GM19328 (cell line): Measurements from ENCODE around the gene LMOD2.
A peak's percentile ranks its signal among the peaks of the same experiment; 100 is the strongest.
"Not testable (repeated sequence)": the region's sequence is repeated elsewhere in the genome, so short reads cannot be mapped to it uniquely, and the experiment has no call there.

Experiments
- ATAC-seq: cut with Tn5 transposase; IDR thresholded peaks from one replicate; pipeline ENCODE4 v1.9.1; 2021; ENCODE audit warnings: mild to moderate bottlenecking, moderate library complexity; ENCODE audit not compliant: unreplicated experiment

LMOD2 gene

DNA sequence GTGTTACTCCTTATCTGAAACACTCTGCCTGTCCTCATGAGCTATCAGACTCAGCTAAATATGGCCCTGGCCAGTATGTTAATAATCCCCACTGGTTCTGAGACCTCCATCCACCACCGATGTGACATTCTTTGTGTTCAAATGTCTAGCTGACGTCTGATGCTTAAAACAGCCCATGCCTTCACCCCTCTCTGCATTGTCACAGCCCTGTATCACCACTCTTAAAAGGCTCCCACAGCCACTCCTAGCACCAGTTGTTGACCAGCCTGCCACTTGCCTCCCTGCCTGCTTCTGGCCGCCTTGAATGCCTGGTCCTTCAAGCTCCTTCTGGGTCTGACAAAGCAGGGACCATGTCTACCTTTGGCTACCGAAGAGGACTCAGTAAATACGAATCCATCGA is at the start of gene LMOD2:
TSS of gene LMOD2 (plus strand) at position 253 of the 400 bp plus-strand sequence. CDS start at position 351, 98 bp downstream.
- no peak for ATAC-seq

GRCh38 chr7:123607423-123607975 is 48.2 kb upstream of the LMOD2 start:
- no peak for ATAC-seq

DNA sequence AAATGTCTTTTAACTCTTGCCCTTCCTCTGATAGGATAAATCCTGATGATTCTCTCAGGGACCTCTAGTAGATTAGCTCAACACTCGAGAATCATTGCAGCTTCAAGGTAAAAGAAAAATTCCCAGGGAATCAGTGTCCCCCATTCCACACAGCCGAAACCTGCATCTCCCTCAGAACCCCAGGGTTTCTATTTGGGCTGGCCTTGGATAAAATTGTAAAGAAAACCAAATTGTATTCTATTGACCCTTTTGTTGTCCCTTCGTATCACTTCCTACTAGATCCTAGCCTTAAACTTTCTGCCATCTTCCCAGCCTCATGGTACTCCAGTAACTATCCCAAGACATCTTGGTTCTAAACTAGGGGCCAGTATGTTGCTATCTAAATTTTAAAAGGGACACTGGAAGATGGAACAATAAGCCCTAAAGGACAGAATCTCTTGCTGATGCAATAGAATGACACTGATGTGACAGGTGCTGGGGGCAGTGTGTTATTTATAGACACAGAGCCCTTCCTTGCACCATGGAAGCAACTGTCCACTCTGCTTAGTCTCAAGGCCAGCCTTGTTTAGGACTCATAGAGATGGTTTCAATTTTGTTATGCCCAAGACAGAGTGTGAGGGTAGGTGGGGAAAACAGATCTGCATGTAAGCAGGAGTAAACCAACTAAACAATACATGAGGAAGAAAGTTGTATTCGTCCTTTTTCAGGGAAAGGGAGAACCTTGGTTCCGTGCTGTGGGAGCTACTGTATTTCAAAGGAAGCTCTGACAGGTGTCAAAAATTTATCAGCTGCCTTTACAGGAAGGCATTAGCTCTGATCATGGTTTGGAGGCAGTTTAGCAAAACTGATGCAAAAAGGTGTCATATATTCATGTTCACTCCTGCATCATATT is 46.4 kb upstream of the LMOD2 start:
- ATAC-seq, result no peak

DNA sequence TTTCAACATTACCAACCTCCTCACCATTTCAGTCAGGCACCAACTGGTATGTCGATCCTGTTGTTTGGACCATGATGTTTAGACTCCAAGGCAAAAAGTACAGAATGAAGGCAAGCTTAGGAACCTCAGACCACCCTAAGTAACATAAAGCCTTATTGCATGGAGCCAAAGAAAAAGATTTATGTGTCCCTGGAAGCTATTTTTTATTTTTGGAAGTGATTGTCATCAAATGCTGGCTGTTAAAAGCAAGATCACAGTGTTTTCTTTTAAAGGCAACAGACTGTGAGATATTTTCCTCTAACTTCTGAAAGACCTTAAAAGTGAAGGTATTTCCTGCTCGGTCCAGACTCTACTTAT is 45.8 kb upstream of the LMOD2 start:
- no peak for ATAC-seq

DNA sequence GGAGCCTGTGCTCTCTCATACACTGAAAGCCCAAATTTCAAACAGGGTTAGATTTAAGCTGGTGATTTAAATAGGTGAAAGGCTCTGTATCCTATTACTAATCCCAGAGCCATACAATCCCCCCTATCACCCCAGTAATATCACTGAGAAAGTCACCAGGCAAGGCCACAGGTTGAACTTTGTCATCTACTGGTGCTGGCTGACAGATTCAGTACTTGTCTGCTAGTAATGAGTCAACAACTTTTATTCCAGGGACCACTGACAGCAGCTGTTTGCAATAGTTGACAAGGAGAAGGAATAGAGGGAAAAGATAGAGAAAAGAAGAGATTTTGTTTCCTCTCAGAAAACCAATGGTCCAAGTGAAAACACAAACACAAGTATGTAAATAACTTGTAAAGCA is 43.6 kb upstream of the LMOD2 start:
- no peak for ATAC-seq

DNA sequence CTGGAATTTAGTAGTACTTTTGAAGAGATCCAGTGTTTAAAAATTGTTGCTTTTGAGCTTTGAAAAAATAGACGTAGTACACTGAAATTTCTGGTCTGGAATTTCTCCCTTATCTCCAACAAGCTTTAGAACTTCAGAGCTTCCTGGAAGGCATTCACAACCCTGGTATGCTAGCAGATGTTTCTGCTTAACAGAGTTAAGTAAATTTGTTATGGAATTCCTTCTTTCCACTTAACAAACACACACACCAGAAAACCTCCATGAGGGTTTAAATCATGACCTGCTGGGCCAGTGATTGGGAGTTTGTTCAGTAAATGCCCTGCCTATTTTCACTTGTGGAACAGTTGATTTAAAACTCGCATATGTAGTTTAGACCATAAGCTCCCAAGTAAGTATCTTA is 40.3 kb upstream of the LMOD2 start:
- ATAC-seq, result no peak

DNA sequence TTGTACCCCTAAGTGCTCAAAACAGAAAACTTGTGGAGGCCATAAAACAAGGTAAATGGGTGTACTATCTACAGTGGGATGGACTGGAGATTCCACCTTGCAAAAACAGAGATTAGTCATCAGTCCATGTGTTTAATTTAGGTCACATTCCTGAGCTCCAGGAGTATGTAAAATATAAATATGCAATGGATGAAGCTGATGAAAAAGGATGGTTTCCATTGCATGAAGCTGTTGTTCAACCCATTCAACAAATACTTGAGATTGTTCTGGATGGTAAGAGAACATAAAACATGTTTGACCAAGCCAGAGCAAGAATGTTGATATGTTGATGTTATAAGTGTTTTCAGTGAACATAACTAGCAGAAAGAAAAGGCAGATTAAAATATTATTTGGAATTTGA is 39.4 kb upstream of the LMOD2 start:
- ATAC-seq, result no peak

- no peak for ATAC-seq
Measured at GRCh38 chr7:123621707-123622106, 34.0 kb upstream of the LMOD2 start.

DNA sequence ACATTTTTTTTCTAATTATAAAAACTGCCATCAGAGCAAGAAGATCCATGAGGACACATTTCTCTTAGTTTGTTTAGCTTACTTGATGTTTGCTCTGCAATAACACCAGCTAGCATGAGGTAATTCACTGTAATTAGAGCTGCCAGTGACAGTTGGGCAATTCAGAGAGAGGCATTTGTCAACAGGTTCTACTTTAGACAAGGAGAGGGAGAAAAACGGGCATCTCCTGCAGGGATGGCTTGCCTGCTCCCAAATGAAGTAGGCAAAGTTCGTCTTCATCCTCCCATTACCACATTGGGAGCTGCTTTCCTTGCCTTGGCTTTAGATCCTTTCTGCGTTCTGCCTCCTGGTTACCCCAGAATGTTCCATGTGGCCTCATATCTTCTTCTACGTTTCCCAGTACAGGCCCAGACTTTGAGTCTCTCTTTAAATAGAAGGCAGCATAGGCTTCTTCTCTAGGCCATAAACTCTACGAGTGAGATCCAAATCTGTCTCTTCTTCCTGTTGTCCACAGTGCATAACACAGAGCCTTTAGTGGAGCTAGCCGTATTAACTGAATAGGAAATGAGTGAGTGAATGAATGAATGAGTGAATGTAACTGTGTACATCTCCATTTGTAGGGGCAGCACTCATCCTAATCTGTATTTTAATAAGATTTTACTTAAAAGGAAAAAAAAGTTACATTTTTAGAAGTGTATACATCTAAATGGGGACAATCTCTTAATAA is 32.8 kb upstream of the LMOD2 start:
- ATAC-seq, result no peak

- peak; percentile 91 for ATAC-seq
Measured at GRCh38 chr7:123624527-123625183, 31.0 kb upstream of the LMOD2 start.

DNA sequence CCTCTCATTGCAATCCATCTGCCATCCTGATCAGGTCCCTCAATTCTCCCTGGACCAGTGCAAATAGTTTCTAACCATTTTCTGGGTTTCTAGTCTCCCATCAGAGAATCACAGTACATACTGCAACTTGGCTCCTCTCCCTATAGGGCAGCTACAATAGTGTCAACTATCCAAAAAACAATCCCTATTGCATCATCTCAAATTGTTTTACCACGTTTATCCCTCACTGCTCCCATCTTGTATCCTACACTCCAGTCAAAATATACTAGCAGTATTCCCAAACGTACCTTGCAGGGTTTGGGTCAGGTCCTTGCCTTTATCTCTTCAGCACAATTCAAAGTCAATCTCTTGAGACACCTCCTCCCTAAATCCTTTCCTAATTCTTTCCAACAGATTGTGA is 30.4 kb upstream of the LMOD2 start:
- ATAC-seq, result no peak

- ATAC-seq, result no peak
Measured at GRCh38 chr7:123627851-123628250, 27.8 kb upstream of the LMOD2 start.

GRCh38 chr7:123628829-123629228 is 26.8 kb upstream of the LMOD2 start:
- no peak for ATAC-seq

DNA sequence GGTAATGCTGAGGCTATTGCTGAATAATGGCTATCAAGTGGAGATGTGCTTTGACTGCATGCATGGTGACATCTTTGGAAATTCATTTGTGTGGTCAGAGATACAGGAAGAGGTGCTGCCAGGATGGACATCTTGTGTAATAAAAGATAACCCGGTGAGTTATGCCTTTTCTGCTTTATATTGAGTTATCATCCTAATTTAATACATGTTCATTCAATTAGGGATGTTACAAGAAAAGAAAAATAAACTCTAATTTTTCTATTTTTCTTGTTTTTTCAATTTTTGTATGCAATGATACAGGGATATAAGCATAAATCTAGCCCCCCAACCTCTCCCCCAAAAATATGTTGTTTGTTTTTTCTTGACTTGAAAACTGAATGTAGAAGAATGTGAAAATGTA is 26.4 kb upstream of the LMOD2 start:
- ATAC-seq, result no peak

GRCh38 chr7:123632808-123633207 is 22.9 kb upstream of the LMOD2 start:
- no peak for ATAC-seq

- ATAC-seq, result no peak
Measured at GRCh38 chr7:123633553-123633952, 22.1 kb upstream of the LMOD2 start.

DNA sequence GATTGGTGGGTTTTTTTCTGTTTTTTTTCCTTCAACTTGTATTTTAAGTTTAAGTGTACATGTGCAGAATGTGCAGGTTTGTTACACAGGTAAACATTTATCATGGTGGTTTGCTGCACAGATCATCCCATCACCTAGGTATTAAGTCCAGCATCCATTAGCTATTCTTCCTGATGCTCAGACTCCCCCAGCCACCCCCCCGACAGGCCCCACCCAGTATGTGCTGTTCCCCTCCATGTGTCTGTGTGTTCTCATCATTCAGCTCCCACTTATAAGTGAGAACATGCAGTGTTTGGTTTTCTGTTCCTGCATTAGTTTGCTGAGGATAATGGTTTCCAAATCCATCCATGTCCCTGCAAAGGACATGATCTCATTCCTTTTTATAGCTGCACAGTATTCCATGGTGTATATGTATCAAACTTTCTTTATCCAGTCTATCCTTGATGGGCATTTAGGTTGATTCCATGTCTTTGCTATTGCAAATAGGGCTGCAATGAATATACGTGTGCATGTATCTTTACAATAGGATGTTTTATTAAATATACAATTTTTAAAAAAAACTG is 21.6 kb upstream of the LMOD2 start:
- ATAC-seq, result not testable (repeated sequence)

DNA sequence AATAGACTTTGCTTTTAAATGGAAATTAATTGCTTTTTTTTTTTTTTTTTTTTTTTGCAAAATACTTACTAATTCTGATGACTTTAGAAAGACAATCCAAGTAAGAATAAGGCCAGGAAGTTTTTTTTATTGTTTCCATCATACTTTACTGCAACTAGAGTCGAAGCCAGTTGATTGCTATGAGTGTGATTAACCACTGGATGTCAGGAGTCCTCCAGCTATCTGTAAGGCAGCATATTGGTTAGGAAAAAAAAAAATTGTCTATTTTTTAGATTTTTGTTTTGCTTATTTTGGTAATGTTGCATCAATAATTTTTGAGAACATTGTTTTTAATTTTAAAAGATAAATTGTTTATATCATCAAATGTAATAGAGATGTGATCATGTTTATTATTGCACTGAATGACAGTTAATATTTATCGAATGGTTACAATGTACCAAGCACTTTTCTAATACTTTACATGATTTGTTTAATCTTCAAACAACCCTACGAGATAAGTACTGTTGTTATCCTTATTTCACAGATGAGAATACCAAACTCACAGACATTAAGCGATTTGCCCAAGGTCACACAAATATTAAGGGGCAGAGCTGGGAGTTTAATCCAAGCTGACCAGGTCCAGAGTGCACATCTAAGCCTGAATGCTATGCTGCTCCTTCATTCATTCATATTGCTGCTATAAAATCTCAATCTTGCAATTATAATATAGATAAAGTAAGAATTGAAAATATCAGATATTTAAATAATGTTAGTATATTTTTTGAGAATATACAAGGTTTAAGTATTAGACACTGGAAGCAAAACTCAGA is 19.9 kb upstream of the LMOD2 start:
- no peak for ATAC-seq

- ATAC-seq, result no peak
Measured at GRCh38 chr7:123637203-123637602, 18.5 kb upstream of the LMOD2 start.

DNA sequence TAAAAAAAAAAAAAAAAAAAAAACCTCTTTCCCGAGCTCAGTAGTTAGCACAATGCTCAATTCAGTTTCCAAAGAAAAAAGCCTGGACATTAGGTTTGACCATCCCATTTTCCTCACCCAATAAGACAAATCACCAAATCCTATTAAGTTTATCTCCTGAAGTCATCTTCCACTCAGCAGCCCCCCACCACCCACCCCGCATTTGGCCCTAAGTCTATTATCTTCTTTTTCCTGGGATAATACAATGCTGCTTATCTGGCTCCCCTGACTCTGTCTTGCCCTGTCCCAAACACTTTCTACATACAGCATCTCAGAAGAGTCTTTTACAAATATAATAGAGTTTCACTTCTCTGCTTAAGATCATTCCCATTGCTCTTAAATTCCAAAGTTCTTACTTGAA is 17.8 kb upstream of the LMOD2 start:
- no peak for ATAC-seq
